PC-9 (cell line): ENCODE data around the gene LRRD1. TPM values are rescaled to one million over a fixed set of nuclear protein-coding genes. Genes with fewer than 3 reads are reported as not detected.

Source experiments
- BruUV-seq: library from RNA; stranded (reverse); fragments of 400-500 nt; replicated peaks from 2 replicates; lab custom pipeline; 2021; lab: Mats Ljungman, UMichigan
- CTCF ChIA-PET: fragments of 300-600 bp; sonication (Branson Sonifier 250); formaldehyde crosslinking; loops from one replicate; lab custom pipeline; 2022; ENCODE audit warnings: antibody characterized with exemption; lab: Charles Lee
- POLR2A ChIA-PET: fragments of 300-600 bp; sonication (Branson Sonifier 250); formaldehyde crosslinking; loops from one replicate; lab custom pipeline; 2022; ENCODE audit warnings: antibody characterized with exemption; ENCODE audit not compliant: unreplicated experiment; lab: Charles Lee
- DNase-seq, 2 experiments: peaks; one replicate each; pipeline versions ENCODE4 v3.0.0 to v3.0.0-alpha.2; 2015 to 2022; ENCODE audit warnings: mixed read lengths in 1 of 2
- H2AFZ ChIP-seq: fragments of 200-600 bp; sonication (generic); 2 replicates; pipeline ENCODE4 v1.8.1; 2017; ENCODE audit warnings: antibody characterized with exemption
- H3F3A ChIP-seq: fragments of 200-600 bp; sonication (generic); 2 replicates; pipeline ENCODE4 v1.8.1; 2017; ENCODE audit warnings: antibody characterized with exemption, mild to moderate bottlenecking, low read depth; ENCODE audit not compliant: insufficient read depth
- H3K27ac ChIP-seq: fragments of 200-600 bp; sonication (generic); 2 replicates; pipeline ENCODE4 v1.6.1; 2016; ENCODE audit warnings: mixed run types
- H3K27me3 ChIP-seq: fragments of 200-600 bp; sonication (generic); 2 replicates; pipeline ENCODE4 v1.6.1; 2016; ENCODE audit warnings: low read depth, mixed run types; ENCODE audit not compliant: insufficient read depth
- H3K36me3 ChIP-seq: fragments of 200-600 bp; sonication (generic); 2 replicates; pipeline ENCODE4 v1.6.1; 2016; ENCODE audit warnings: low read depth, mixed run types
- H3K4me1 ChIP-seq: fragments of 200-600 bp; sonication (generic); replicated peaks from 2 replicates; pipeline ENCODE4 v1.6.1; 2016; ENCODE audit warnings: mixed run types; ENCODE audit not compliant: insufficient read depth
- H3K4me2 ChIP-seq: fragments of 200-600 bp; sonication (generic); 2 replicates; pipeline ENCODE4 v1.6.1; 2017; ENCODE audit warnings: mixed run types
- H3K4me3 ChIP-seq: fragments of 200-600 bp; sonication (generic); 2 replicates; pipeline ENCODE4 v1.6.1; 2016; ENCODE audit warnings: mixed run types
- H3K79me2 ChIP-seq: fragments of 200-600 bp; sonication (generic); 2 replicates; pipeline ENCODE4 v1.6.1; 2017; ENCODE audit warnings: low read depth, mixed run types
- H3K9me2 ChIP-seq: fragments of 200-600 bp; sonication (generic); 2 replicates; pipeline ENCODE4 v1.8.1; 2017; ENCODE audit warnings: mild to moderate bottlenecking; ENCODE audit not compliant: insufficient read depth
- H3K9me3 ChIP-seq: fragments of 200-600 bp; sonication (generic); 2 replicates; pipeline ENCODE4 v1.8.1; 2016; ENCODE audit warnings: low read depth; ENCODE audit not compliant: insufficient read depth
- H4K20me1 ChIP-seq: fragments of 200-600 bp; sonication (generic); 2 replicates; pipeline ENCODE4 v1.8.1; 2017; ENCODE audit not compliant: insufficient read depth
- CTCF ChIP-seq: fragments of 200-600 bp; sonication (generic); conservative IDR thresholded peaks from 2 replicates; pipeline ENCODE4 v1.6.1; 2017; ENCODE audit warnings: mixed run types, antibody characterized with exemption, mild to moderate bottlenecking, moderate library complexity
- EZH2 ChIP-seq: fragments of 200-600 bp; sonication (generic); IDR thresholded peaks from 2 replicates; pipeline ENCODE4 v1.8.0; 2017; ENCODE audit warnings: antibody characterized with exemption, low read depth
- intact Hi-C: fragments of 100-400 bp; cut with micrococcal nuclease; formaldehyde crosslinking; loops from one replicate; pipeline ENCODE4 v1.10.0; 2022; ENCODE audit not compliant: unreplicated experiment
- total RNA-seq: library from RNA; stranded (reverse); gene quantifications from 2 replicates; pipeline ENCODE4 v1.2.3, GENCODE V29; 2021

LRRD1 gene
- total RNA-seq, 1 experiment from 2014 or later, result not detected

DNA sequence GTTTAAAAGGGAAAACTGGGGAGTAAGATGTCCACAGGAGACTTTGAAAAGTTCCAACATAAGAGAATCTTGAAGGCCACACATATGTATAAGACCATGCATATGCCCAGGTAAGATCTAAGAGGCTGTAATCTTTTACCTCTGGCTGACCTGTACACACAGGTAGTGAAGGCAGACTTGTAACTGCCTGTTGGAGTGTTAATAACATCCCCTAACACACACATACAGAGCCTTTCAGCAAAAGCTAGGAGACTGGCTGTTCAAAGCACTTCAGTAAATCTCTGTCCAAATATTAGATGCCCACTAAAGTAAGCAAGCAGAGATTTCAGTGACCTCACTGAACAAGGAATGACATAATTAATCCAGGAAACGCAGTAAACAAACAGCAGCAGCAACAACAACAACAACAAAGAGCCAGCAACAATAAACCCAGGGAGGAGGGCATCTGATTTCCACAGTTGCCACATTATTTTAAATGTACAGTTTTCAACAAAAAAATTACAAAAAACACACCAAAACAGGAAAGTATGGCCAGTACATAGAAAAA lies 59.7 kb downstream of the LRRD1 start:
- Histone ChIP-seq H3K36me3 (peaks cover 47% of the 10 kb centered on the region), H3K4me1 (no peaks in the 10 kb centered on the region), H4K20me1 (peaks cover 33% of the 10 kb centered on the region), H2AFZ (no peak overlapping the region), H3K9me2 (no peaks in the 10 kb centered on the region), H3F3A (peaks cover 9% of the 10 kb centered on the region; the same call in 1 of the 2 replicates), H3K4me2 (no peak overlapping the region), H3K79me2 (peaks cover 22% of the 10 kb centered on the region), H3K4me3 (no peak overlapping the region), H3K9me3 (no peaks in the 10 kb centered on the region), H3K27ac (no peak overlapping the region), H3K27me3 (no peaks in the 10 kb centered on the region)
- TF ChIP-seq EZH2 (no peak), CTCF (no peak)
- intact Hi-C loops, result no loop called here
- BruUV-seq, result no TSS peak
- POLR2A ChIA-PET, result interaction anchor here (0.6 to 0.7 kb wide), 2 partner anchors 110 to 329 kb away, joined by 3 read pairs; no protein-coding TSS in a partner anchor
- no peak for DNase-seq
- CTCF ChIA-PET, result no interaction called here

DNA sequence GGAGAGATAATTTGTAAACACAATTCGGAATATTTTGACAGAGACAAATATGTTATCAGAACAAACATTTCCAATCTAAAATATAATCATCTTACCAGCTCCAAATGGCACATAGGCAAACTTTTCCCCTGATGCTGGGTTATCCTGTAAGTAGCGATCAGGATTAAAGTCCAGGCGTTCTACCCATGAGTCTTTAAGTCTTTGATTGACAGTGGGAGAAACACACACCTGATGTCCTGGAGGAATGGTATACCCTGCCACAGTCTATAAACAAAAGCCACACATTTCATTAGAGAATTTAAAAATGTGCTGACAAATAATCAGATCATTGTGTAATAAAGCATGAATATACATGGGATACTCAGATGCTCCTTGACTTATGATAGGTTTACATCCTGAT lies 62.0 kb downstream of the LRRD1 start:
- H3K4me1 ChIP-seq, result no peaks in the 10 kb centered on the region
- H3K79me2 ChIP-seq, result peaks cover 22% of the 10 kb centered on the region
- H2AFZ ChIP-seq, result no peak overlapping the region
- H3K4me2 ChIP-seq, result no peak overlapping the region
- H3K36me3 ChIP-seq, result peaks cover 44% of the 10 kb centered on the region
- no peaks in the 10 kb centered on the region for H3K9me3 ChIP-seq
- no peaks in the 10 kb centered on the region for H3K27me3 ChIP-seq
- H3K9me2 ChIP-seq, result no peaks in the 10 kb centered on the region
- H3F3A ChIP-seq, result peaks cover 9% of the 10 kb centered on the region; the same call in 1 of the 2 replicates
- DNase-seq, result no peak
- ChIA-PET POLR2A (no interaction called here), CTCF (no interaction called here)
- no peak for TF ChIP-seq EZH2
- no peak for TF ChIP-seq CTCF
- intact Hi-C loops, result no loop called here
- H4K20me1 ChIP-seq, result peaks cover 18% of the 10 kb centered on the region
- no peak overlapping the region for H3K4me3 ChIP-seq
- no TSS peak for BruUV-seq
- H3K27ac ChIP-seq, result no peak overlapping the region

- H3K4me3 ChIP-seq, result no peak overlapping the region
- no peaks in the 10 kb centered on the region for H3K27me3 ChIP-seq
- H2AFZ ChIP-seq, result no peak overlapping the region
- no peaks in the 10 kb centered on the region for H3K9me3 ChIP-seq
- H3K27ac ChIP-seq, result no peak overlapping the region
- TF ChIP-seq CTCF, result no peak
- no peak for TF ChIP-seq EZH2
- H3K4me2 ChIP-seq, result no peak overlapping the region
- H3F3A ChIP-seq, result peaks cover 9% of the 10 kb centered on the region; the same call in 1 of the 2 replicates
- DNase-seq, result no peak
- peaks cover 17% of the 10 kb centered on the region for H4K20me1 ChIP-seq
- intact Hi-C loops, result no loop called here
- BruUV-seq, result no TSS peak
- POLR2A ChIA-PET, result interaction anchor here (0.6 kb wide), 1 partner anchor 10 kb away, joined by 6 read pairs; no protein-coding TSS in a partner anchor
- no peaks in the 10 kb centered on the region for H3K4me1 ChIP-seq
- CTCF ChIA-PET, result no interaction called here
- peaks cover 22% of the 10 kb centered on the region for H3K79me2 ChIP-seq
- no peaks in the 10 kb centered on the region for H3K9me2 ChIP-seq
- peaks cover 37% of the 10 kb centered on the region for H3K36me3 ChIP-seq
Observed at GRCh38 chr7:92115821-92116220, 63.1 kb downstream of the LRRD1 start.
